NT2/D1 (cell line): Measurements from ENCODE around the gene AKNA.

Experiments used
- SUZ12 ChIP-seq: IDR thresholded peaks from 2 replicates; pipeline ENCODE4 v1.6.1; 2011; ENCODE audit not compliant: insufficient read length, insufficient read depth; ENCODE audit errors: extremely low read depth
- YY1 ChIP-seq: IDR thresholded peaks from 2 replicates; pipeline ENCODE4 v1.6.1; 2011; ENCODE audit not compliant: insufficient read length, insufficient read depth
- ZNF274 ChIP-seq: IDR thresholded peaks from 2 replicates; pipeline ENCODE4 v1.6.1; 2011; ENCODE audit warnings: mild to moderate bottlenecking, low read depth, low read length

GRCh38 chr9:114373960-114374730, 13.6 kb downstream of the AKNA start:
- no peak for TF ChIP-seq YY1
- no peak for TF ChIP-seq ZNF274
- TF ChIP-seq SUZ12, result no peak
